GM12875 (cell line): ENCODE data around the gene TVP23A.
A peak's percentile ranks its signal among the peaks of the same experiment; 100 is the strongest.
"Not testable (repeated sequence)": the region's sequence is repeated elsewhere in the genome, so short reads cannot be mapped to it uniquely, and the experiment has no call there.

Source experiments
- H3K4me3 ChIP-seq: one replicate; pipeline ENCODE4 v1.5.1; 2011; ENCODE audit warnings: low read depth, low read length, control low read depth
- CTCF ChIP-seq: IDR thresholded peaks from 2 replicates; pipeline ENCODE4 v1.5.1; 2011; ENCODE audit warnings: low read depth, mild to moderate bottlenecking, control low read depth, inconsistent platforms, low read length, moderate library complexity, borderline replicate concordance; ENCODE audit not compliant: insufficient read depth

Gene TVP23A

GRCh38 chr16:10745841-10746240 lies 72.8 kb downstream of the TVP23A start:
- H3K4me3 ChIP-seq: no peak overlapping the region
- no peak for TF ChIP-seq CTCF

- no peak for TF ChIP-seq CTCF
- peak overlapping the region; percentile 51 for H3K4me3 ChIP-seq
Observed at GRCh38 chr16:10744370-10745030, 74.1 kb downstream of the TVP23A start.

GRCh38 chr16:10743610-10744369 lies 74.8 kb downstream of the TVP23A start, which contains the start of gene NUBP1:
NUBP1 (plus strand) TSS chr16:10743842; CDS start chr16:10743864, 22 bp downstream.
- TF ChIP-seq CTCF: no peak
- peak within 1 kb of the TSS; percentile 60 for H3K4me3 ChIP-seq

- H3K4me3 ChIP-seq: no peak overlapping the region
- TF ChIP-seq CTCF: no peak
Observed at GRCh38 chr16:10743227-10743609, 75.4 kb downstream of the TVP23A start.

GRCh38 chr16:10741844-10742243 lies 76.8 kb downstream of the TVP23A start:
- H3K4me3 ChIP-seq: no peak overlapping the region
- TF ChIP-seq CTCF: no peak

GRCh38 chr16:10741249-10741648 lies 77.3 kb downstream of the TVP23A start:
- H3K4me3 ChIP-seq: not testable (repeated sequence)

GRCh38 chr16:10740845-10741208 lies 77.8 kb downstream of the TVP23A start:
- H3K4me3 ChIP-seq: no peak overlapping the region
- no peak for TF ChIP-seq CTCF
